Astrocyte (in vitro differentiated cells and primary cell): ENCODE data around the gene OR9I1. TPM values are rescaled to one million over a fixed set of nuclear protein-coding genes. Genes with fewer than 3 reads are reported as not detected.

Source experiments
- DNase-seq: peaks from one replicate; pipeline ENCODE4 v3.0.0-alpha.2; 2010; ENCODE audit warnings: low read depth
- FAIRE-seq: peaks from 2 replicates; lab custom pipeline; 2011; peaks lifted over from hg19 to GRCh38; lab: Jason Lieb, UNC
- H2AFZ ChIP-seq: 2 replicates; pipeline ENCODE4 v1.6.0; 2012; ENCODE audit warnings: low read depth, low read length, inconsistent platforms
- H3K27ac ChIP-seq: 2 replicates; pipeline ENCODE4 v1.5.1; 2011; ENCODE audit warnings: low read depth, low read length, inconsistent platforms
- H3K27me3 ChIP-seq: 2 replicates; pipeline ENCODE4 v1.6.0; 2011; ENCODE audit warnings: low read length, inconsistent platforms; ENCODE audit not compliant: insufficient read depth
- H3K36me3 ChIP-seq: 2 replicates; pipeline ENCODE4 v1.5.1; 2011; ENCODE audit warnings: low read length, inconsistent platforms; ENCODE audit not compliant: insufficient read depth
- H3K4me1 ChIP-seq: 2 replicates; pipeline ENCODE4 v1.5.1; 2011; ENCODE audit warnings: low read length, inconsistent platforms; ENCODE audit not compliant: insufficient read depth
- H3K4me2 ChIP-seq: 2 replicates; pipeline ENCODE4 v1.6.0; 2012; ENCODE audit warnings: low read length, inconsistent platforms
- H3K4me3 ChIP-seq: 2 replicates; pipeline ENCODE4 v1.5.1; 2011; ENCODE audit warnings: low read depth, mild to moderate bottlenecking, low read length, inconsistent platforms; ENCODE audit not compliant: insufficient read depth
- H3K79me2 ChIP-seq: 2 replicates; pipeline ENCODE4 v1.6.0; 2012; ENCODE audit warnings: mild to moderate bottlenecking, low read length, inconsistent platforms; ENCODE audit not compliant: insufficient read depth
- H3K9ac ChIP-seq: 2 replicates; pipeline ENCODE4 v1.6.0; 2012; ENCODE audit warnings: mild to moderate bottlenecking, low read length, inconsistent platforms
- H3K9me3 ChIP-seq: 2 replicates; pipeline ENCODE4 v1.5.1; 2012; ENCODE audit warnings: low read depth, mild to moderate bottlenecking, low read length, inconsistent platforms; ENCODE audit not compliant: insufficient read depth
- H4K20me1 ChIP-seq: 2 replicates; pipeline ENCODE4 v1.6.0; 2012; ENCODE audit warnings: low read length, inconsistent platforms; ENCODE audit not compliant: insufficient read depth
- H3K27ac Mint-ChIP-seq: one replicate; pipeline ENCODE4 v1.8.0; 2021; ENCODE audit warnings: mild to moderate bottlenecking, mixed read lengths; ENCODE audit not compliant: unreplicated experiment
- H3K27me3 Mint-ChIP-seq: one replicate; pipeline ENCODE4 v1.8.0; 2021; ENCODE audit warnings: low read depth, mixed read lengths; ENCODE audit not compliant: unreplicated experiment
- H3K36me3 Mint-ChIP-seq: one replicate; pipeline ENCODE4 v1.8.0; 2021; ENCODE audit warnings: low read depth, mixed read lengths; ENCODE audit not compliant: unreplicated experiment
- H3K4me1 Mint-ChIP-seq: one replicate; pipeline ENCODE4 v1.8.0; 2021; ENCODE audit warnings: low read depth, mixed read lengths; ENCODE audit not compliant: unreplicated experiment
- H3K4me3 Mint-ChIP-seq: one replicate; pipeline ENCODE4 v1.8.0; 2021; ENCODE audit warnings: mild to moderate bottlenecking, moderate library complexity, mixed read lengths; ENCODE audit not compliant: unreplicated experiment
- H3K9me3 Mint-ChIP-seq: one replicate; pipeline ENCODE4 v1.8.0; 2021; ENCODE audit warnings: mild to moderate bottlenecking, mixed read lengths; ENCODE audit not compliant: unreplicated experiment
- EZH2 ChIP-seq: IDR thresholded peaks from 2 replicates; pipeline ENCODE4 v1.6.1; 2012; ENCODE audit warnings: mild to moderate bottlenecking, low read length, inconsistent platforms; ENCODE audit not compliant: insufficient read depth
- total RNA-seq: library from RNA; stranded (reverse); gene quantifications from 2 replicates; pipeline ENCODE4 v1.2.1, GENCODE V29; 2021
- TF ChIP-seq, protein P1 (sequence below): IDR thresholded peaks from 2 replicates; pipeline ENCODE4 v1.5.1; 2011; ENCODE audit warnings: low read depth, mild to moderate bottlenecking, inconsistent platforms, low read length, moderate library complexity; ENCODE audit not compliant: insufficient read depth

OR9I1 gene
- total RNA-seq, 1 donor from 2014 or later = not detected

DNA sequence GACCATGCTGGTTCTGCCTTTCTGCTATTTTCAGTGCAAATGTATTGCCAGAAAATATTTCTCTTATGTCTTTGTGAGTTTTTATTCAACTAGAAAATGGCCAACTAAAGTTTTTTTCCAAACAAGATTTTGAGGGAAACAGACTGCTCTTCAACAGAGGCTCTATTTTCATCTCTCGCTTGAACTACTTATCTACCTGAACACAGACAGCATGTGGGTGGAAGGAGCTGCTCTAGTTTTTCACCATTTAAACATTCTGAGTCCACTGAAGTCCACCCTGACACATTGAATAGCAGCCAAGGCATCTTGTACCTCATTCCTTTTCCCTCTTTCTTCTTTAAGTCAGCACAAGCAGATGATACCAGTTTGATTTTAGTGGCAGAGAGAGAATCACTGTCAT, 9.8 kb upstream of the OR9I1 start:
- Histone ChIP-seq H4K20me1 (no peaks in the 10 kb centered on the region), H2AFZ (no peak overlapping the region), H3K79me2 (no peaks in the 10 kb centered on the region), H3K27ac (no peak overlapping the region), H3K4me3 (no peak overlapping the region), H3K27me3 (no peaks in the 10 kb centered on the region), H3K9ac (no peak overlapping the region), H3K4me2 (no peak overlapping the region), H3K36me3 (no peaks in the 10 kb centered on the region), H3K4me1 (no peaks in the 10 kb centered on the region), H3K9me3 (no peaks in the 10 kb centered on the region)
- no peak overlapping the region for H3K27ac Mint-ChIP-seq
- no peaks in the 10 kb centered on the region for H3K9me3 Mint-ChIP-seq
- DNase-seq = no peak
- TF ChIP-seq, protein P1, sequence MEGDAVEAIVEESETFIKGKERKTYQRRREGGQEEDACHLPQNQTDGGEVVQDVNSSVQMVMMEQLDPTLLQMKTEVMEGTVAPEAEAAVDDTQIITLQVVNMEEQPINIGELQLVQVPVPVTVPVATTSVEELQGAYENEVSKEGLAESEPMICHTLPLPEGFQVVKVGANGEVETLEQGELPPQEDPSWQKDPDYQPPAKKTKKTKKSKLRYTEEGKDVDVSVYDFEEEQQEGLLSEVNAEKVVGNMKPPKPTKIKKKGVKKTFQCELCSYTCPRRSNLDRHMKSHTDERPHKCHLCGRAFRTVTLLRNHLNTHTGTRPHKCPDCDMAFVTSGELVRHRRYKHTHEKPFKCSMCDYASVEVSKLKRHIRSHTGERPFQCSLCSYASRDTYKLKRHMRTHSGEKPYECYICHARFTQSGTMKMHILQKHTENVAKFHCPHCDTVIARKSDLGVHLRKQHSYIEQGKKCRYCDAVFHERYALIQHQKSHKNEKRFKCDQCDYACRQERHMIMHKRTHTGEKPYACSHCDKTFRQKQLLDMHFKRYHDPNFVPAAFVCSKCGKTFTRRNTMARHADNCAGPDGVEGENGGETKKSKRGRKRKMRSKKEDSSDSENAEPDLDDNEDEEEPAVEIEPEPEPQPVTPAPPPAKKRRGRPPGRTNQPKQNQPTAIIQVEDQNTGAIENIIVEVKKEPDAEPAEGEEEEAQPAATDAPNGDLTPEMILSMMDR = no peak
- TF ChIP-seq EZH2 = no peak
- no peaks in the 10 kb centered on the region for H3K4me1 Mint-ChIP-seq
- H3K4me3 Mint-ChIP-seq = no peak overlapping the region
- peaks cover 5% of the 10 kb centered on the region for H3K27me3 Mint-ChIP-seq
- no peak for FAIRE-seq
- no peaks in the 10 kb centered on the region for H3K36me3 Mint-ChIP-seq

DNA sequence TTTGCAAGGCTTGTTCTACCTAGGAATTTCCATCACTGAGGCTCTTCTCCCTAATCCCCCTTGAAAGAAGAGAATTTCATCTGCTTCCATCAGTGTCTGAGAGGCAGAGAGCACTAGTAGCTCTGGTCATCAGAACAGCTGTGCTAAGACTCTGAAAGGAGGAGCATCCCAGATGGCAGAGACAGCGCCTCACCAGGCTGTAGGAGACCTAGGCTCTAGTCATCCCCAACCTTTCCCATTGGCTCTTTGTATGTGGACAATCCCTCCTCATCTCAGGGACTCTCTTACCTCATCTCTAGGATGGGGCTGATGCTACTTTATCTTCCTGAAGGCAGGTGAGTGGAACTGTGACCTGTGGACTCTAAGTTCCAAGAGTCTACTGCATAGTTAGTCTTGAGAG, 8.8 kb upstream of the OR9I1 start:
- Histone ChIP-seq H3K4me3 (no peak overlapping the region), H3K4me1 (no peaks in the 10 kb centered on the region), H3K27ac (no peak overlapping the region), H3K79me2 (no peaks in the 10 kb centered on the region), H3K27me3 (no peaks in the 10 kb centered on the region), H4K20me1 (no peaks in the 10 kb centered on the region), H3K4me2 (no peak overlapping the region), H3K9me3 (no peaks in the 10 kb centered on the region), H2AFZ (no peak overlapping the region), H3K36me3 (no peaks in the 10 kb centered on the region), H3K9ac (no peak overlapping the region)
- no peak for TF ChIP-seq EZH2
- TF ChIP-seq, protein P1 = no peak
- DNase-seq (no peak), FAIRE-seq (no peak)
- H3K27ac Mint-ChIP-seq = no peak overlapping the region
- no peaks in the 10 kb centered on the region for H3K36me3 Mint-ChIP-seq
- no peaks in the 10 kb centered on the region for H3K4me1 Mint-ChIP-seq
- peaks cover 5% of the 10 kb centered on the region for H3K27me3 Mint-ChIP-seq
- no peaks in the 10 kb centered on the region for H3K9me3 Mint-ChIP-seq
- H3K4me3 Mint-ChIP-seq = no peak overlapping the region

DNA sequence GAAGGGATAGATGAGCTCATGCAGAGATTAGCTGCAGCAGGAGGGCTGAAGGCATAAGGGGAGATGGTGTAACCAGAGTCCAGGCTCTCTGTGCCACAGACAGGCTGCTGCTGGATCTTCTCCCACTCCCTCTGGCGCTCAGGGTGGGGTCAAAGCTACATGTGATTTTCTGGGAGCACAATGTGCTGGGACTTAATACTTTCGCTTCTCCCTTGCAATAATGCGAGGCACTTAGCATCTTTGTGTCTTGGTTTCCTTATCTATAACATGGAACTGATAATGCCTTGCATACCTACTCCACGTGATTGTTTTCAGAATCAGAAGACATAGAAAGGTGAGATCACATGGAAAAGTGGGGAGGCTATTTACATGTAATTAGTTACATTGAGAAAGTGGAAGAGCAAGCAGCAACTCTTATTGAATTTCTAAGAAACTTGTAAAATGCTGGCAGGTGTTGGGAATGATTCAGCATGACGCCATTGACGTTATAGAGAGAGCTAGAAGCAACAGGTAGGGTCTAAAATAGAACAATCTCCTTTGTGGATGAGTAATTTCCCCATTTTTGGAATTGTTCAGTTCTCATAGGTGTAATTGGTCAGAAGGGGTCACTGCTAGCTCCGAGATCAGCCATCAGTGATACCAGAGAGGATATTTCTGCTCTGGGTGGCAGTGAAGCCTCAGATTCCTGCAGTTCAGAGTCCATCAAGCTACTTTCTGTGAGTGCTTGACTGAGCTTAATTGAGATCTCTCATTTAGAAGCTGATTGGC, 8.2 kb upstream of the OR9I1 start:
- no peak for DNase-seq
- no peaks in the 10 kb centered on the region for H3K36me3 Mint-ChIP-seq
- no peak for FAIRE-seq
- H3K27ac ChIP-seq = no peak overlapping the region
- H2AFZ ChIP-seq = no peak overlapping the region
- H3K4me3 ChIP-seq = no peak overlapping the region
- H3K4me1 ChIP-seq = no peaks in the 10 kb centered on the region
- H3K4me1 Mint-ChIP-seq = no peaks in the 10 kb centered on the region
- TF ChIP-seq, protein P1 = no peak
- no peak for TF ChIP-seq EZH2
- H3K9me3 ChIP-seq = no peaks in the 10 kb centered on the region
- H3K27ac Mint-ChIP-seq = no peak overlapping the region
- no peaks in the 10 kb centered on the region for H3K36me3 ChIP-seq
- no peak overlapping the region for H3K9ac ChIP-seq
- H3K27me3 Mint-ChIP-seq = peaks cover 5% of the 10 kb centered on the region
- no peaks in the 10 kb centered on the region for H4K20me1 ChIP-seq
- no peak overlapping the region for H3K4me2 ChIP-seq
- no peaks in the 10 kb centered on the region for H3K27me3 ChIP-seq
- H3K79me2 ChIP-seq = no peaks in the 10 kb centered on the region
- no peaks in the 10 kb centered on the region for H3K9me3 Mint-ChIP-seq
- no peak overlapping the region for H3K4me3 Mint-ChIP-seq
